Transverse colon (tissue), 4 donors: ENCODE results near the gene SLC17A9. TPM values are rescaled to one million over a fixed set of nuclear protein-coding genes. Genes with fewer than 3 reads are reported as not detected.

ENCODE experiments used
- DNase-seq: peaks from one replicate; pipeline ENCODE4 v3.0.0-alpha.2; 2019
- H3K27ac ChIP-seq, 4 donors: fragments of 200-600 bp; sonication (generic); 2 replicates each; pipeline ENCODE4 v1.5.1; 2016 to 2018; ENCODE audit warnings: inconsistent platforms in 4 of 4
- H3K27me3 ChIP-seq: fragments of 200-600 bp; sonication (generic); 2 replicates; pipeline ENCODE4 v1.5.1; 2017; ENCODE audit warnings: inconsistent platforms
- H3K36me3 ChIP-seq, 4 donors: fragments of 200-600 bp; sonication (generic); 2 replicates each; pipeline ENCODE4 v1.5.1; 2017 to 2019; ENCODE audit warnings: inconsistent platforms in 4 of 4
- H3K4me1 ChIP-seq, 4 donors: fragments of 200-600 bp; sonication (generic); 2 replicates each; pipeline ENCODE4 v1.5.1; 2017 to 2020; ENCODE audit warnings: inconsistent platforms in 4 of 4
- H3K4me3 ChIP-seq, 4 donors: fragments of 200-600 bp; sonication (generic); 1 replicate in 1 of 4; 2 replicates in 3 of 4; pipeline versions ENCODE4 v1.5.1 to v1.6.1; 2017 to 2019; ENCODE audit warnings: inconsistent platforms in 4 of 4
- H3K9me3 ChIP-seq, 2 donors: fragments of 200-600 bp; sonication (generic); 2 replicates each; pipeline ENCODE4 v1.5.1; 2017 to 2019; ENCODE audit warnings: inconsistent platforms in 2 of 2
- EP300 ChIP-seq: sonication (generic); formaldehyde crosslinking; IDR thresholded peaks from one replicate; pipeline ENCODE4 v1.6.1; 2017; ENCODE audit warnings: antibody characterized with exemption, low read depth
- POLR2A ChIP-seq: fragments of 450-650 bp; IDR thresholded peaks from one replicate; pipeline ENCODE4 v1.6.1; 2016; ENCODE audit warnings: antibody characterized with exemption, mild to moderate bottlenecking, moderate library complexity
- POLR2AphosphoS5 ChIP-seq, 3 donors: sonication (generic); formaldehyde crosslinking; IDR thresholded peaks; one replicate each; pipeline ENCODE4 v1.6.1; 2016; ENCODE audit warnings: antibody characterized with exemption in 3 of 3
- WGBS, 2 donors: methylation state at CpG; one replicate each; pipeline ENCODE4 v1.1.5; 2018; ENCODE audit warnings: low coverage in 1 of 2; 5-methylcytosine and 5-hydroxymethylcytosine counted together
- in situ Hi-C, 4 donors: fragments of 200-750 bp; cut with MboI; loops; one replicate each; pipeline versions ENCODE4 v1.15.0 to v1.15.1; 2017; ENCODE audit warnings: low sequenced_read_pairs in 3 of 4, low pct_ligation_motif_present in 1 of 4, low pct_unique_long_range_greater_than_20kb in 1 of 4
- intact Hi-C: fragments of 100-400 bp; cut with DNase I; formaldehyde crosslinking; loops from one replicate; pipeline ENCODE4 v1.15.1; 2023; ENCODE audit warnings: low total_unique reads
- total RNA-seq, 4 donors: library from RNA; depleted of rRNA; stranded (reverse); fragments of >200 nt; gene quantifications; one replicate each; pipeline ENCODE4 v1.1.0, GENCODE V29; 2016
- TF ChIP-seq, protein P1 (sequence below), 5 experiments: fragments of 200-600 bp in 3 of 5; fragments of 450-650 bp in 2 of 5; sonication (generic) in 3 of 5; IDR thresholded peaks; 1 replicate in 2 of 5; 2 replicates in 3 of 5; pipeline ENCODE4 v1.5.1; 2016 to 2017; ENCODE audit warnings: antibody characterized with exemption in 5 of 5, inconsistent platforms in 3 of 5, mild to moderate bottlenecking in 2 of 5, moderate library complexity in 1 of 5

SLC17A9 gene
- total RNA-seq, 4 donors from 2014 or later = 2.8 to 32.9 (median 4.6) TPM

DNA sequence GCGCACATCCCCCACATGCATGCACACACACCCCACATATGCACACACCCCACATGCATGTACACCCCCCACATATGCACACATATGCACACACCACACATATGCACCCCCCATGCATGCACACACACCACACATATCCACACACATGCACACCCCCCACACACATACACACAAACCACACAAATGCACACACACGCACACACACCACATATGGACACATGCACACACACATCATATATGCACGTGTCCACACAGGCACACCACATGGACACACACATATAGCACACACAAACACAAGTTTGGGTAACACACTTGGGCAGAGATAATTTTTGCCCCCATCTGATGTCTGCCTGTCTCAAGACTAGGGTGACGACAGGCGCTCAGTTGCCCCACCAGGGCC lies 45.9 kb downstream of the SLC17A9 start:
- Histone ChIP-seq H3K36me3 (no peaks in the 10 kb centered on the region), H3K9me3 (no peaks in the 10 kb centered on the region), H3K27ac (no peak overlapping the region), H3K4me3 (no peak overlapping the region), H3K27me3 (peaks cover 83% of the 10 kb centered on the region), H3K4me1 (no peaks in the 10 kb centered on the region)
- intact Hi-C loops = no loop called here
- no peak for DNase-seq
- WGBS, 2 donors = 80% methylated on average over 5 of the region's 5 CpGs; no CpG with 5 or more reads in 1 of the 2 donors
- in situ Hi-C loops = no loop called here
- TF ChIP-seq, protein P1, sequence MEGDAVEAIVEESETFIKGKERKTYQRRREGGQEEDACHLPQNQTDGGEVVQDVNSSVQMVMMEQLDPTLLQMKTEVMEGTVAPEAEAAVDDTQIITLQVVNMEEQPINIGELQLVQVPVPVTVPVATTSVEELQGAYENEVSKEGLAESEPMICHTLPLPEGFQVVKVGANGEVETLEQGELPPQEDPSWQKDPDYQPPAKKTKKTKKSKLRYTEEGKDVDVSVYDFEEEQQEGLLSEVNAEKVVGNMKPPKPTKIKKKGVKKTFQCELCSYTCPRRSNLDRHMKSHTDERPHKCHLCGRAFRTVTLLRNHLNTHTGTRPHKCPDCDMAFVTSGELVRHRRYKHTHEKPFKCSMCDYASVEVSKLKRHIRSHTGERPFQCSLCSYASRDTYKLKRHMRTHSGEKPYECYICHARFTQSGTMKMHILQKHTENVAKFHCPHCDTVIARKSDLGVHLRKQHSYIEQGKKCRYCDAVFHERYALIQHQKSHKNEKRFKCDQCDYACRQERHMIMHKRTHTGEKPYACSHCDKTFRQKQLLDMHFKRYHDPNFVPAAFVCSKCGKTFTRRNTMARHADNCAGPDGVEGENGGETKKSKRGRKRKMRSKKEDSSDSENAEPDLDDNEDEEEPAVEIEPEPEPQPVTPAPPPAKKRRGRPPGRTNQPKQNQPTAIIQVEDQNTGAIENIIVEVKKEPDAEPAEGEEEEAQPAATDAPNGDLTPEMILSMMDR (IDR thresholded peaks at IDR 0.05) = no peak
- no peak for TF ChIP-seq EP300
- no peak for TF ChIP-seq POLR2AphosphoS5 (IDR thresholded peaks at IDR 0.05)
- TF ChIP-seq POLR2A = no peak

DNA sequence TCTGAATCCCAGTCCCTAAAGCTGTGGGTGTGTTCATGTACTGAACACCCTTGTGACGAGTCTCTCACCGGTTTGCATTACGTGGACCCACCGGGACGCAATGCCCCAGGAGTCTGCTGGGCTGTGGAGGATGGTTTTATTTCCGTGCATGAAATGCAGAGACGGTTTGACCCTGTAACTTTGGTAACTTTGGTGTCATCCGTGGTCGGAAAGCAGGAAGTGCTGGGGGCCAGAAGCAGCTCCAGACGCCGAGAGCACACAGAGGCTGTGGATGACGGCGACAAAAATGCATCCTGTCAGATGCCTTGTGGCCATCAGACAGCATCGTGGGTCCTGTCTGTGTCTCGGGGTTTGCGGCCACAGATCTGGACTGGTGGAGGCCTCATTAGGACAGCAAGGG lies 47.1 kb downstream of the SLC17A9 start:
- Histone ChIP-seq H3K9me3 (no peaks in the 10 kb centered on the region), H3K27me3 (peaks cover 94% of the 10 kb centered on the region), H3K27ac (no peak overlapping the region), H3K4me3 (no peak overlapping the region), H3K36me3 (no peaks in the 10 kb centered on the region), H3K4me1 (no peaks in the 10 kb centered on the region)
- in situ Hi-C loops (no loop called here), intact Hi-C loops (no loop called here)
- no peak for DNase-seq
- WGBS, 2 donors = 57% methylated on average over 15 of the region's 16 CpGs; no CpG with 5 or more reads in 1 of the 2 donors
- TF ChIP-seq POLR2AphosphoS5 (IDR thresholded peaks at IDR 0.05) = no peak
- TF ChIP-seq POLR2A = no peak
- TF ChIP-seq, protein P1 (IDR thresholded peaks at IDR 0.05) = no peak
- TF ChIP-seq EP300 = no peak

DNA sequence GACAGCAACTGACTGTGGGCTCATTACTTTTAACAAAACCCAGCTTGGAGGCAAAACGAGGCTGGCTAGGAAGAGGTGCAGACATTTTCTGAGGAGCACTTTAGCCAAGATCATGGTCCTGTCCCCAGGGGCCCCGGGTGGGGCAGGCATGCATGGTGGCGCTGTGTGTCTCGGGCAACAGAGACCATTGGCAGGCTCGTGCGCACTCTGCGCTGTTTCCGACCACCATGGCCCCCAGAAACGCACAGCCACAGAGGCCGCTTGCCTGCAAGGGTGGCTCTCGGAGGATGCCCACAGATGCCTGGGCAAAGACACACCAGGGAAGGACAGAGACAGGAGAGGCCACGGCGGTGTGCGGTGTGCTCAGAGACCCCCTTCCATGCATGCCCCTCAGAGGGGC lies 47.5 kb downstream of the SLC17A9 start:
- DNase-seq = no peak
- Histone ChIP-seq H3K36me3 (no peaks in the 10 kb centered on the region), H3K9me3 (no peaks in the 10 kb centered on the region), H3K4me1 (no peaks in the 10 kb centered on the region), H3K27me3 (peaks cover 95% of the 10 kb centered on the region), H3K4me3 (no peak overlapping the region), H3K27ac (no peak overlapping the region)
- TF ChIP-seq POLR2AphosphoS5 (IDR thresholded peaks at IDR 0.05) = no peak
- no peak for TF ChIP-seq POLR2A
- TF ChIP-seq EP300 = no peak
- TF ChIP-seq, protein P1 (IDR thresholded peaks at IDR 0.05) = no peak
- intact Hi-C loops = no loop called here
- in situ Hi-C loops = loop anchor here in 2 of 4 donors (25.0 kb wide), 1 partner anchor 113 kb away; no protein-coding TSS in a partner anchor
- WGBS, 2 donors = 83% methylated on average over 14 of the region's 14 CpGs; no CpG with 5 or more reads in 1 of the 2 donors

DNA sequence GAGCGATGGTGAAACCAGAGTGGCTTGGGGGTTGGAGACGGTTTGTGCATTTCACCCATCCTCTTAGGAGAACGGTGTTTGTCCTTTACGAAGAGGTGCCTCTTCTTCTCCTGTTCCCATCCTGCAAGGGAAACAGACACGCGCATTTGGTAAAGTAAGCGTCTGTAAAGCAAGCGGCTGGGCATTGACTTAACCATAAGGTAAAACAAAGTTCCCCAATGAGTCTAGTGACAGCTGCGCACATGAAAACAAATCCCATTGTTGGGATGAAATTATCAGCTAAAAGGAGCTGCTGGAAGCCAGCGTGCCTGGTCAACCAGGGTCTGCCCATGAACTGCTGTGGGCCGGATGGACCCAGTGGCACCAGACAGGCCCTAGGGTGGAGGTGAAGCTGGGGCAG lies 48.4 kb downstream of the SLC17A9 start:
- Histone ChIP-seq H3K27ac (no peak overlapping the region), H3K27me3 (peaks cover 96% of the 10 kb centered on the region), H3K9me3 (no peaks in the 10 kb centered on the region), H3K4me1 (no peaks in the 10 kb centered on the region), H3K36me3 (no peaks in the 10 kb centered on the region), H3K4me3 (no peak overlapping the region)
- in situ Hi-C loops (loop anchor here in 2 of 4 donors (25.0 kb wide), 1 partner anchor 114 kb away; no protein-coding TSS in a partner anchor), intact Hi-C loops (no loop called here)
- 54 to 68% methylated on average over 8 to 11 of the region's 11 CpGs for WGBS, 2 donors
- no peak for DNase-seq
- TF ChIP-seq EP300 (no peak), POLR2AphosphoS5 (IDR thresholded peaks at IDR 0.05) (no peak), POLR2A (no peak)
- TF ChIP-seq, protein P1 (IDR thresholded peaks at IDR 0.05) = no peak
